CD14-positive monocyte (primary cell): ENCODE data around the gene TMEM92. TPM values are rescaled to one million over a fixed set of nuclear protein-coding genes. Genes with fewer than 3 reads are reported as not detected.

Experiments used
- DNase-seq, 3 donors: peaks; one replicate each; pipeline ENCODE4 v3.0.0-alpha.2; 2011 to 2022
- H2AFZ ChIP-seq: 2 replicates; pipeline ENCODE4 v1.6.0; 2012; ENCODE audit warnings: mild to moderate bottlenecking, low read depth, low read length, inconsistent platforms; ENCODE audit not compliant: insufficient read depth, poor library complexity, severe bottlenecking
- H3K27ac ChIP-seq, 2 donors: 1 replicate in 1 of 2; 2 replicates in 1 of 2; pipeline ENCODE4 v1.5.1; 2012 to 2013; ENCODE audit warnings: low read length in 2 of 2, control low read depth in 1 of 2, inconsistent platforms in 1 of 2, low read depth in 1 of 2, mild to moderate bottlenecking in 1 of 2
- H3K27me3 ChIP-seq, 2 donors: one replicate each; pipeline versions ENCODE4 v1.6.0 to v1.6.1; 2011 to 2013; ENCODE audit warnings: low read length in 2 of 2; ENCODE audit not compliant: control insufficient read depth in 2 of 2, insufficient read depth in 2 of 2
- H3K36me3 ChIP-seq, 2 donors: replicated peaks in 1 of 2; 1 replicate in 1 of 2; 2 replicates in 1 of 2; pipeline versions ENCODE4 v1.5.1 to v1.6.1; 2012 to 2013; ENCODE audit warnings: low read length in 2 of 2, control low read depth in 1 of 2, inconsistent platforms in 1 of 2, mild to moderate bottlenecking in 1 of 2; ENCODE audit not compliant: insufficient read depth in 2 of 2, control insufficient read depth in 1 of 2
- H3K4me1 ChIP-seq, 2 donors: 1 replicate in 1 of 2; 2 replicates in 1 of 2; pipeline versions ENCODE4 v1.5.1 to v1.6.1; 2012 to 2013; ENCODE audit warnings: low read length in 2 of 2, control low read depth in 1 of 2, inconsistent platforms in 1 of 2, mild to moderate bottlenecking in 1 of 2, moderate library complexity in 1 of 2; ENCODE audit not compliant: insufficient read depth in 2 of 2, control insufficient read depth in 1 of 2
- H3K4me2 ChIP-seq: replicated peaks from 2 replicates; pipeline ENCODE3; 2012; ENCODE audit warnings: low read length, moderate library complexity, mild to moderate bottlenecking; ENCODE audit not compliant: poor library complexity, severe bottlenecking; ENCODE audit errors: extremely low read depth
- H3K4me3 ChIP-seq, 3 experiments: fragments of 200-600 bp in 1 of 3; sonication (generic) in 1 of 3; replicated peaks in 1 of 3; 1 replicate in 2 of 3; 2 replicates in 1 of 3; pipeline ENCODE4 v1.5.1; 2011 to 2013; ENCODE audit warnings: low read length in 3 of 3, mild to moderate bottlenecking in 3 of 3, control low read depth in 2 of 3, low read depth in 2 of 3, inconsistent platforms in 1 of 3, moderate library complexity in 1 of 3
- H3K79me2 ChIP-seq: 2 replicates; pipeline ENCODE4 v1.6.0; 2012; ENCODE audit warnings: mild to moderate bottlenecking, control low read depth, inconsistent platforms, low read length, moderate library complexity; ENCODE audit not compliant: insufficient read depth
- H3K9ac ChIP-seq: 2 replicates; pipeline ENCODE4 v1.6.0; 2017; ENCODE audit warnings: low read length, mild to moderate bottlenecking; ENCODE audit not compliant: insufficient read depth, poor library complexity, severe bottlenecking
- H3K9me3 ChIP-seq, 2 donors: replicated peaks in 1 of 2; 1 replicate in 1 of 2; 2 replicates in 1 of 2; pipeline versions ENCODE4 v1.5.1 to v1.6.1; 2012 to 2013; ENCODE audit warnings: low read length in 2 of 2, control low read depth in 1 of 2; ENCODE audit not compliant: control insufficient read depth in 1 of 2, insufficient read depth in 1 of 2
- H4K20me1 ChIP-seq: 2 replicates; pipeline ENCODE4 v1.6.0; 2012; ENCODE audit warnings: mild to moderate bottlenecking, low read length, control low read depth, moderate library complexity; ENCODE audit not compliant: insufficient read depth
- H3K27ac Mint-ChIP-seq, 7 donors: one replicate each; pipeline ENCODE4 v1.8.0; 2020; ENCODE audit warnings: mild to moderate bottlenecking in 7 of 7, mixed read lengths in 7 of 7, moderate library complexity in 6 of 7, inconsistent platforms in 2 of 7
- H3K27me3 Mint-ChIP-seq, 3 donors: one replicate each; pipeline ENCODE4 v1.8.0; 2021 to 2022; ENCODE audit warnings: low read depth in 3 of 3, mild to moderate bottlenecking in 3 of 3, mixed read lengths in 3 of 3, moderate library complexity in 3 of 3, inconsistent platforms in 1 of 3
- H3K36me3 Mint-ChIP-seq, 2 donors: one replicate each; pipeline ENCODE4 v1.8.0; 2020; ENCODE audit warnings: mixed read lengths in 2 of 2, inconsistent platforms in 1 of 2, mild to moderate bottlenecking in 1 of 2
- H3K4me1 Mint-ChIP-seq: one replicate; pipeline ENCODE4 v1.8.0; 2020; ENCODE audit warnings: mild to moderate bottlenecking, mixed read lengths
- H3K4me3 Mint-ChIP-seq, 2 donors: one replicate each; pipeline ENCODE4 v1.8.0; 2020; ENCODE audit warnings: mild to moderate bottlenecking in 2 of 2, mixed read lengths in 2 of 2, moderate library complexity in 1 of 2
- H3K9me3 Mint-ChIP-seq, 7 donors: one replicate each; pipeline ENCODE4 v1.8.0; 2020 to 2022; ENCODE audit warnings: mixed read lengths in 7 of 7, mild to moderate bottlenecking in 6 of 7, moderate library complexity in 6 of 7, inconsistent platforms in 2 of 7
- CTCF ChIP-seq: fragments of 200-600 bp; IDR thresholded peaks from one replicate; pipeline ENCODE4 v1.8.0; 2022; ENCODE audit warnings: antibody characterized with exemption, mild to moderate bottlenecking
- WGBS: methylation state at CpG from one replicate; pipeline ENCODE4 v1.1.5; 2013; ENCODE audit warnings: missing lambda C conversion rate; ENCODE audit not compliant: insufficient coverage; 5-methylcytosine and 5-hydroxymethylcytosine counted together
- intact Hi-C, 2 donors: fragments of 100-400 bp; cut with micrococcal nuclease; formaldehyde crosslinking; loops; one replicate each; pipeline versions ENCODE4 v1.15.0 to v1.15.1; 2023
- polyA plus RNA-seq, 3 donors: library from polyadenylated mRNA; depleted of rRNA in 1 of 3; unstranded in 2 of 3; stranded (reverse) in 1 of 3; fragments of 300-500 nt in 2 of 3; fragments of >200 nt in 1 of 3; fragmentation: Illumina TruSeq in 2 of 3; gene quantifications; 1 replicate in 2 of 3; 2 replicates in 1 of 3; pipeline ENCODE4 v1.2.3, GENCODE V29; 2012 to 2021

The TMEM92 gene
- polyA plus RNA-seq, 3 donors = not detected

- H3K9ac ChIP-seq = no peak overlapping the region
- WGBS = 93% methylated on average over 6 of the region's 12 CpGs
- H3K27me3 ChIP-seq = no peaks in the 10 kb centered on the region
- H3K4me3 ChIP-seq = no peak overlapping the region
- Mint-ChIP-seq H3K4me3 (no peak overlapping the region), H3K27ac (no peak overlapping the region), H3K27me3 (peaks cover under 1 to 2% (median 1%) of the 10 kb centered on the region in 3 donors), H3K4me1 (no peaks in the 10 kb centered on the region), H3K36me3 (no peaks in the 10 kb centered on the region), H3K9me3 (no peaks in the 10 kb centered on the region)
- no peak overlapping the region for H2AFZ ChIP-seq
- no peaks in the 10 kb centered on the region for H3K4me1 ChIP-seq
- DNase-seq = no peak
- H3K4me2 ChIP-seq = no peak overlapping the region
- no peaks in the 10 kb centered on the region for H4K20me1 ChIP-seq
- TF ChIP-seq CTCF = no peak
- H3K27ac ChIP-seq = no peak overlapping the region
- H3K79me2 ChIP-seq = no peaks in the 10 kb centered on the region
- intact Hi-C loops = no loop called here
- no peaks in the 10 kb centered on the region for H3K36me3 ChIP-seq
- H3K9me3 ChIP-seq = no peaks in the 10 kb centered on the region
Observed at GRCh38 chr17:50319306-50320004, 45.2 kb downstream of the TMEM92 start.

GRCh38 chr17:50322271-50322670 is 48.0 kb downstream of the TMEM92 start:
- Histone ChIP-seq H3K36me3 (no peaks in the 10 kb centered on the region), H3K27me3 (no peaks in the 10 kb centered on the region), H3K79me2 (no peaks in the 10 kb centered on the region), H3K9ac (no peak overlapping the region), H2AFZ (no peak overlapping the region), H3K27ac (no peak overlapping the region), H3K4me3 (no peak overlapping the region), H4K20me1 (no peaks in the 10 kb centered on the region), H3K4me2 (no peak overlapping the region), H3K9me3 (no peaks in the 10 kb centered on the region), H3K4me1 (no peaks in the 10 kb centered on the region)
- no peak for TF ChIP-seq CTCF
- Mint-ChIP-seq H3K27me3 (no peaks in the 10 kb centered on the region), H3K4me3 (no peak overlapping the region), H3K36me3 (no peaks in the 10 kb centered on the region), H3K4me1 (no peaks in the 10 kb centered on the region), H3K27ac (no peak overlapping the region), H3K9me3 (no peaks in the 10 kb centered on the region)
- WGBS = no CpG with 5 or more reads among the region's 7 CpGs
- intact Hi-C loops = no loop called here
- no peak for DNase-seq
